MCF 10A (cell line): ENCODE measurements around the gene KCTD11. TPM values are rescaled to one million over a fixed set of nuclear protein-coding genes. Genes with fewer than 3 reads are reported as not detected.

Source experiments
- BruUV-seq: library from RNA; stranded (reverse); fragments of 400-500 nt; replicated peaks from 2 replicates; lab custom pipeline; 2021; lab: Mats Ljungman, UMichigan
- CTCF ChIA-PET: fragments of 300-600 bp; sonication (Branson Sonifier 250); formaldehyde crosslinking; extraction: SDS; loops from one replicate; lab custom pipeline; 2021; ENCODE audit warnings: antibody characterized with exemption, inconsistent platforms; lab: Yijun Ruan, JAX
- POLR2A ChIA-PET: fragments of 300-600, 350-650 bp; sonication (Branson Sonifier 250); formaldehyde crosslinking; extraction: SDS; loops from one replicate; lab custom pipeline; 2020; ENCODE audit warnings: antibody characterized with exemption, inconsistent platforms; lab: Yijun Ruan, JAX
- DNase-seq: peaks from one replicate; pipeline ENCODE4 v3.0.0-alpha.2; 2018; ENCODE audit not compliant: unreplicated experiment
- H3K27ac Mint-ChIP-seq: one replicate; pipeline ENCODE4 v1.8.0; 2022; ENCODE audit warnings: mild to moderate bottlenecking, low read depth, mixed read lengths; ENCODE audit not compliant: unreplicated experiment
- H3K27me3 Mint-ChIP-seq: one replicate; pipeline ENCODE4 v1.8.0; 2022; ENCODE audit warnings: mixed read lengths; ENCODE audit not compliant: insufficient read depth, unreplicated experiment
- H3K36me3 Mint-ChIP-seq: one replicate; pipeline ENCODE4 v1.8.0; 2022; ENCODE audit warnings: mild to moderate bottlenecking, moderate library complexity, mixed read lengths; ENCODE audit not compliant: insufficient read depth, unreplicated experiment
- H3K4me1 Mint-ChIP-seq: one replicate; pipeline ENCODE4 v1.8.0; 2022; ENCODE audit warnings: mixed read lengths; ENCODE audit not compliant: insufficient read depth, unreplicated experiment
- H3K4me3 Mint-ChIP-seq: one replicate; pipeline ENCODE4 v1.8.0; 2022; ENCODE audit warnings: mild to moderate bottlenecking, moderate library complexity, mixed read lengths; ENCODE audit not compliant: unreplicated experiment
- H3K9me3 Mint-ChIP-seq: one replicate; pipeline ENCODE4 v1.8.0; 2022; ENCODE audit warnings: mixed read lengths; ENCODE audit not compliant: unreplicated experiment
- intact Hi-C: fragments of 100-400 bp; cut with micrococcal nuclease; formaldehyde crosslinking; loops from 2 replicates; pipeline ENCODE4 v1.14.1; 2022
- total RNA-seq: library from RNA; stranded (reverse); gene quantifications from 2 replicates; pipeline ENCODE4 v1.2.3, GENCODE V29; 2022
- TF ChIP-seq, protein P1 (sequence below): fragments of 200-600 bp; IDR thresholded peaks from one replicate; pipeline ENCODE4 v1.8.0; 2022; ENCODE audit warnings: antibody characterized with exemption, mild to moderate bottlenecking; ENCODE audit not compliant: unreplicated experiment

The KCTD11 gene
- total RNA-seq, 1 experiment from 2014 or later = 10.1 TPM

DNA sequence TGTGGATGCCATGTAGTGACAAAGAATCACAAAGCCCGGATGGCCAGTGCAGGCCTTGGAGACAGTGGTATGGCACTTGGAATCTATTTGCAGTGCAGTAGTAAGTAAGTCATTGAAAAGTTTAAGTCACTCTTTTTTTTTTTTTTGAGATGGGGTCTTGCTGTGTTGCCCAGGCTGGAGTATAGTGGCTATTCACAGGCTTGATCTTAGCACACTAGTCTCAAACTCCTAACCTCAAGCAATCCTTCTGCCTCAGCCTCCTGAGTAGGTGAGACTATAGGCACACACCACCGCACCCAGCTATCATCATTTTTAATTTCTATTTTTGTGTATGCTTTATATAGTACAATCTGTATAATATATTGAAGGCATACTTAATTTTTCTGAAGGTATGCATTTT, 46.6 kb downstream of the KCTD11 start:
- Mint-ChIP-seq H3K27me3 (no peaks in the 10 kb centered on the region), H3K27ac (no peak overlapping the region), H3K4me1 (peaks cover 11% of the 10 kb centered on the region), H3K36me3 (peaks cover 7% of the 10 kb centered on the region), H3K4me3 (no peak overlapping the region), H3K9me3 (no peaks in the 10 kb centered on the region)
- intact Hi-C loops = no loop called here
- POLR2A ChIA-PET = interaction anchor here (0.9 to 1.2 kb wide), 3 partner anchors 16 to 162 kb away, joined by 3 read pairs; no protein-coding TSS in a partner anchor
- TF ChIP-seq, protein P1, sequence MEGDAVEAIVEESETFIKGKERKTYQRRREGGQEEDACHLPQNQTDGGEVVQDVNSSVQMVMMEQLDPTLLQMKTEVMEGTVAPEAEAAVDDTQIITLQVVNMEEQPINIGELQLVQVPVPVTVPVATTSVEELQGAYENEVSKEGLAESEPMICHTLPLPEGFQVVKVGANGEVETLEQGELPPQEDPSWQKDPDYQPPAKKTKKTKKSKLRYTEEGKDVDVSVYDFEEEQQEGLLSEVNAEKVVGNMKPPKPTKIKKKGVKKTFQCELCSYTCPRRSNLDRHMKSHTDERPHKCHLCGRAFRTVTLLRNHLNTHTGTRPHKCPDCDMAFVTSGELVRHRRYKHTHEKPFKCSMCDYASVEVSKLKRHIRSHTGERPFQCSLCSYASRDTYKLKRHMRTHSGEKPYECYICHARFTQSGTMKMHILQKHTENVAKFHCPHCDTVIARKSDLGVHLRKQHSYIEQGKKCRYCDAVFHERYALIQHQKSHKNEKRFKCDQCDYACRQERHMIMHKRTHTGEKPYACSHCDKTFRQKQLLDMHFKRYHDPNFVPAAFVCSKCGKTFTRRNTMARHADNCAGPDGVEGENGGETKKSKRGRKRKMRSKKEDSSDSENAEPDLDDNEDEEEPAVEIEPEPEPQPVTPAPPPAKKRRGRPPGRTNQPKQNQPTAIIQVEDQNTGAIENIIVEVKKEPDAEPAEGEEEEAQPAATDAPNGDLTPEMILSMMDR = no peak
- no peak for DNase-seq
- no TSS peak for BruUV-seq
- CTCF ChIA-PET = interaction anchor here (2.2 kb wide), 1 partner anchor 43 kb away, joined by 12 read pairs; the partner anchor contains the start of gene TMEM95

DNA sequence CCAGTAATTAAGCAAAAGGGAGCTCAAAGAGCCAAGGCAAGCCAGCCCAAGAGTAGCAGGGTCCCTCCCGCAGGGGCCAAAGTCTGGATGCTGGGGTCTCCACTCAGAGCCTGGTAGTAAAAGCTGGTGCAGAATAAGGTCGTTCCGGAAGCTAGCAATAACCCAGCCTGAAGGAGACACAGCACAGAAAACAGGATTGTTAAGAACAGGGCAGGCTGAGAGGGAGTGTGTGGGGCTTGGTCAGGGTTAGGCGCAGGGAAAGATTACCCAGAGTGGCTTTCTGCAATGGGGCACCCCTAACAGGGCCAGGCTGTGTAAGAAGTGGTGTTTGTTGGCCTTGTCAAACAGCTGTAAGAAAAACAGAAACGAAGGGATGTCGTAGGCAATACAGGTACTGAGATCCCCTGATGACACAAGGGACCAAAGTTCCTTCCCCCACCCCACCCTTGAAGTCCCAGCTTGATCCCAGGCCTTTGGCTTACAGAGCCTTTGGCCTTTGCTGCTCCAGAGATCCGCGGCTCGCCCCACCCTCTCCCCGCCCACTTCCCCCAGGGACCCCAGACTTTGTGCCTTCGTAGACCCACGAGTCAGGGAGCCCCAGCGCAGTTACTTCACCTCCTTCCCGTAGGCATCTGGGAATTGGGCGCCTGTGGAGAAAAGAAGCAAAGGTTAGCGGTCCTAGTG, 51.2 kb downstream of the KCTD11 start:
- no peak for DNase-seq
- peak overlapping the region; percentile 78 for H3K4me3 Mint-ChIP-seq
- H3K27ac Mint-ChIP-seq = peak overlapping the region; percentile 86
- intact Hi-C loops = no loop called here
- peaks cover 16% of the 10 kb centered on the region for H3K4me1 Mint-ChIP-seq
- ChIA-PET CTCF (interaction anchor here (0.6 to 1.7 kb wide), 10 partner anchors 28 to 285 kb away, joined by 3 to 6 read pairs (median 3); partner anchors contain the start of gene WRAP53), POLR2A (interaction anchor here (0.8 to 2.7 kb wide), 26 partner anchors 9 to 285 kb away, joined by 3 to 48 read pairs (median 6); partner anchors contain the start of genes DVL2, GABARAP, KCTD11 and MPDU1)
- TSS peak; percentile 79 for BruUV-seq
- no peaks in the 10 kb centered on the region for H3K27me3 Mint-ChIP-seq
- TF ChIP-seq, protein P1 = no peak
- peaks cover 7% of the 10 kb centered on the region for H3K36me3 Mint-ChIP-seq
- no peaks in the 10 kb centered on the region for H3K9me3 Mint-ChIP-seq

DNA sequence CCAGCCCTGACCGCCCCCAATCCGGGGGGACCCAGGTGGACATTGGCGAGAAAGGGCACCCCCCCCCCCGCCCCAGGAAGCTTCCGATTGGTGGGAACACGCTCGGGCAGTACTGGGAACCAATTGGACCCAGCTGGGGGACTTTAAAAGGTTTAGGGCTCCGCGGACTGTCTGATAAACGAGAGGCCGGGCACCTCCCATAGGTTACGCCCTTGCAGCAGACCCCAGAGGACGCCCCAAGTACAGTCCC, 51.7 kb downstream of the KCTD11 start:
- Mint-ChIP-seq H3K27ac (peak overlapping the region; percentile 86), H3K27me3 (no peaks in the 10 kb centered on the region), H3K4me3 (peak overlapping the region; percentile 78), H3K9me3 (no peaks in the 10 kb centered on the region), H3K4me1 (peaks cover 16% of the 10 kb centered on the region), H3K36me3 (peaks cover 7% of the 10 kb centered on the region)
- TF ChIP-seq, protein P1 = no peak
- intact Hi-C loops = no loop called here
- no peak for DNase-seq
- ChIA-PET POLR2A (interaction anchor here (0.8 to 2.7 kb wide), 28 partner anchors 9 to 284 kb away, joined by 3 to 48 read pairs (median 5); partner anchors contain the start of genes DVL2, GABARAP, KCTD11 and MPDU1), CTCF (interaction anchor here (0.6 to 1.5 kb wide), 8 partner anchors 8 to 162 kb away, joined by 3 to 6 read pairs (median 3); no protein-coding TSS in a partner anchor)
- no TSS peak for BruUV-seq
